RWPE1 (cell line): ENCODE data around the gene KCND3.

Experiments used
- CTCF ChIA-PET: fragments of 350-600 bp; sonication (Branson Sonifier 250); formaldehyde crosslinking; extraction: SDS; loops from one replicate; lab custom pipeline; 2021; lab: Yijun Ruan, JAX
- POLR2A ChIA-PET: fragments of 400-600 bp; formaldehyde crosslinking; extraction: SDS; loops from one replicate; lab custom pipeline; 2020; ENCODE audit warnings: antibody characterized with exemption; ENCODE audit not compliant: low non-redundant PET; lab: Yijun Ruan, JAX
- DNase-seq: peaks from one replicate; pipeline ENCODE4 v3.0.0; 2012; ENCODE audit warnings: low spot score
- H3K27ac ChIP-seq: fragments of 450-650 bp; 2 replicates; pipeline ENCODE4 v1.5.1; 2017
- TF ChIP-seq, protein P1 (sequence below): fragments of 450-650 bp; conservative IDR thresholded peaks from 2 replicates; pipeline ENCODE4 v1.5.1; 2017; ENCODE audit warnings: low read depth, mild to moderate bottlenecking

Gene KCND3

DNA sequence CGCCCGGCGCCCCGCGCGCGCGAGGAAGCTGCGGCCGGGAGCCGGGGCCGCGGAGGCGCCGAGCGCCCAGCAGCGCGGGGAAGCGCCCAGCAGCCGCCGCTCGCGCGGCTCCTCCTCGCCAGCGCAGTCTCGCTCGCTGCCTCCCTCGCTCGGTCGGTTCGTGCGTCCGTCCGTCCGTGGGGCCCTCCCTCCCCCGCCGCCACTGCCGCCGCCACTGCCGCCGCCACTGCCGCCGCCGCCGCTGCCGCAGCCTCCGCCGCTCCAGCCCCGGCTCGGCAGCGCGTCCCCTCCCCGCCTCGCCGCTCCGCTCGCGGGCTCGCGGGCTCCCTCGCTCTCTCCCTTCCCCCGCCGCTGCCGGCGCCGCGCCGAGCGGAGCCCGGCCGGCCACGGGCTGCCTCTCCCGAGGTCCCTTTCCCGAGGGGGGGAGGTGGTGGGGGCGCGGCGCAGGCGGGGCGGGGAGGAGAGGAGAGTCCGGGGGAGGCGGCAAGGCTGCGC lies at the start of gene KCND3:
TSS of gene KCND3 (minus strand) at position 138 of the 495 bp plus-strand sequence.
- no peak within 1 kb of the TSS for H3K27ac ChIP-seq
- ChIA-PET POLR2A (interaction anchor here (0.6 kb wide), 1 partner anchor 152 kb away, joined by 4 read pairs; no protein-coding TSS in a partner anchor), CTCF (interaction anchor here (0.7 kb wide), 1 partner anchor 167 kb away, joined by 3 read pairs; no protein-coding TSS in a partner anchor)
- TF ChIP-seq, protein P1, sequence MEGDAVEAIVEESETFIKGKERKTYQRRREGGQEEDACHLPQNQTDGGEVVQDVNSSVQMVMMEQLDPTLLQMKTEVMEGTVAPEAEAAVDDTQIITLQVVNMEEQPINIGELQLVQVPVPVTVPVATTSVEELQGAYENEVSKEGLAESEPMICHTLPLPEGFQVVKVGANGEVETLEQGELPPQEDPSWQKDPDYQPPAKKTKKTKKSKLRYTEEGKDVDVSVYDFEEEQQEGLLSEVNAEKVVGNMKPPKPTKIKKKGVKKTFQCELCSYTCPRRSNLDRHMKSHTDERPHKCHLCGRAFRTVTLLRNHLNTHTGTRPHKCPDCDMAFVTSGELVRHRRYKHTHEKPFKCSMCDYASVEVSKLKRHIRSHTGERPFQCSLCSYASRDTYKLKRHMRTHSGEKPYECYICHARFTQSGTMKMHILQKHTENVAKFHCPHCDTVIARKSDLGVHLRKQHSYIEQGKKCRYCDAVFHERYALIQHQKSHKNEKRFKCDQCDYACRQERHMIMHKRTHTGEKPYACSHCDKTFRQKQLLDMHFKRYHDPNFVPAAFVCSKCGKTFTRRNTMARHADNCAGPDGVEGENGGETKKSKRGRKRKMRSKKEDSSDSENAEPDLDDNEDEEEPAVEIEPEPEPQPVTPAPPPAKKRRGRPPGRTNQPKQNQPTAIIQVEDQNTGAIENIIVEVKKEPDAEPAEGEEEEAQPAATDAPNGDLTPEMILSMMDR: no peak
- DNase-seq: peak; percentile 14

DNA sequence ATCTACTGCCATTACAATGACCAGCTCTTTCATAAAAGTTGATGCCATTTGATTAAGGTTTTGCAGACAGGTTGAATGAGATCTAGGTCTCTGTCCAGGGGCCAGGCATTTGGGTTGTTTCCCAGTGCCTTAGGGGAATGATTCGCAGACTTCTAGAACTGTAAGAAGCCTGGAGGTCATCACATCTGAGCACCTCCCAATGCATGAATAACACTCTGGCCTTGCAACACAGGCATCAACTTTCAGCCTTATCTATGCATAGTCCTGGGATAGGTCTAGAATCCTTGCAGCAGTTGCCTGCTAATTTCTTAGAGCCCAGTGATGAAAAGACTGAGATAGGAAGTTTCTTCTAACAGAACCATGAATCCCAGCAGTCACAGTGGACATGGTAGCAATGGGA lies 44.8 kb upstream of the KCND3 start:
- DNase-seq: no peak
- ChIA-PET POLR2A (no interaction called here), CTCF (no interaction called here)
- H3K27ac ChIP-seq: no peak overlapping the region
- TF ChIP-seq, protein P1: no peak

DNA sequence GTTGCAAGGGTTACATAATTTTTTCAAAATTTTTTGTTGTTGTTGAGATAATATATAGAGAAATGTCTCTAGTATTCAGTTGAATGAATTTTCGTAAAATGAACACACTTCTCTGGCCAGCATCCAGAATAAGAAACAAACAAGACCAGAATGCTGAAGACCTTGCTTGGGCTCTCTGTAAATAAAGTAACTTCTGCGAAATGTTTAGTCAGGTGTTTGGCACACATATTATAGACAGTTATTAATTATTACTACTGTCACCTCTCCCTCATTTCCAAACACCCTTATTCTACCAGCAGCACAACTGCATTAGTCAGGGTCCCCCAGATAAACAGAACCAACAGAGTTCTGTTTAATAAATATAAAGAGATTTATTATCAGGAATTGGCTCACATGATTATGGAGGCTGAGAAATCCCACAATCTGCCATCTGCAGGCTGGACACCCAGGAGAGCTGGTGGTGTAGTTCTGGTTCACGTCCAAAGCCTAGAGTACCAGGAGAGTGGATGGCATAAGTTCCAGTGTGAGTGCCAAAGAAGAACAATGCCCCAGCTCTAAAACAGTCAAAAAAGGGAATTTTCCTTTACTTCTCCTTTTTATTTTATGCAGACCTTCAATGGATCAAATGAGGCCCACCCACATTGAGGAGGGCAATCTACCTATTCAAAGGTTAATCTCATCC lies 44.1 kb upstream of the KCND3 start:
- POLR2A ChIA-PET: no interaction called here
- TF ChIP-seq, protein P1: no peak
- CTCF ChIA-PET: interaction anchor here (0.6 kb wide), 1 partner anchor 350 kb away, joined by 4 read pairs; no protein-coding TSS in a partner anchor
- H3K27ac ChIP-seq: no peak overlapping the region
- DNase-seq: no peak

DNA sequence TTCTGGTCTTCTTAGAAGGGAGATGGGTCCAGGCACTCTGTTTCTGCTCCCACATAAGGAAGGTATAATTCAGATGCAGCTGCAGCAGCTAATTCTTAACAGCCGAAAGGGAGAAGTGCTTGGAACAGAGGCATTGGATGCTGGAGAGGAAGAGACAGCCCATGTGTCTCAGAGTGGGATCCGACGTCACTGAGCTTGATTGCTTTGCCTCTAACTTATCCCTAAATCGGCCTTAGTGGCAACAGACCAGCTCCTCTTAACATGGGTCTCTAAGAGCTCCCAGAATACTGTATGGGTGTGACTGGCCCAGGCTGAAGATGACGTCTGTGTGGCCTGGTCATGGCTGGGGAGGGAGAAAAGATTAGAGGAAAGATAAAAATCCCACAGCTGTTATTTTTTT lies 40.7 kb upstream of the KCND3 start:
- CTCF ChIA-PET: no interaction called here

DNA sequence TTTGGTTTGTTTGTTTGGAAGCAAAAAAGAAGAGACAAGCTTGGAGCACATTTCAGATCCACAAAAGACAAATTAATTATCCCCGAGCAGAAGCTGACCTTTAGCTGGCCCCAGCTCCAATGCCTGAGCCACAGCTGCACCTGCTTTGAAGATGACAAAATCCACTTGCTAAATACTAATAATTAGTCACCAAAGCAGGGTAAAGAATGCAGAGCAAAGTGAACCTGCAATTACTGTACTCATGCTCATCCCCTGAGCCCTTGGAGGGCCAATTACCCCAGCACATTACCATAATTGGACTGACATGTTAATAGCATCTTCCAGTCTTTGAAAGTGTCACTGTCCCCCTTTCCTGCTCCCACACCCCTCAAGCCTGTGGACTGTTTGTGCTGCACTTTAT lies 38.2 kb upstream of the KCND3 start:
- CTCF ChIA-PET: interaction anchor here (0.7 kb wide), 1 partner anchor 607 kb away, joined by 3 read pairs; no protein-coding TSS in a partner anchor
- DNase-seq: no peak
- POLR2A ChIA-PET: no interaction called here
- H3K27ac ChIP-seq: no peak overlapping the region
- TF ChIP-seq, protein P1: no peak

More for the DNA sequence above, 40.7 kb upstream of the KCND3 start:
- H3K27ac ChIP-seq: no peak overlapping the region
- TF ChIP-seq, protein P1: no peak
- no peak for DNase-seq
- POLR2A ChIA-PET: no interaction called here

DNA sequence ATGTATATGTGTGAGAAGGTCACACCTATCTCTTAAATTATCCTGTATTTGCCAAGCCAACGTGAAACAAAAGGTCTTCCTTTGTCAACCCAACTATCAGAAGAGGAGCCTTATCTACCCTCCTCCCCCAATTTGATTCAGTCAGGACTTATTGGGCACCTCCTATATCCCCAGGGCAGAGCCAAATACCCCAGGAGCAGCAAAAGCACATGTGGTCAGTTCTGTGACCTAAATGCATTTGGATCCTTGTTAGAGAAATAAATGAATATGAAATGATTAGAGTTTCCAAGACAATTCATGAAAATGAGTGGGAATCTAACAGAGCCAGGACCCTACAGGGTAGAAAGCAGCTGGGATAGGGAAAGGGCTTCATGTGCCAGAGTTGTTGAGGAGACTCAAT lies 37.0 kb upstream of the KCND3 start:
- CTCF ChIA-PET: no interaction called here
- POLR2A ChIA-PET: no interaction called here
- no peak overlapping the region for H3K27ac ChIP-seq
- DNase-seq: no peak
- TF ChIP-seq, protein P1: no peak
